Stimulated activated CD8-positive, alpha-beta memory T cell treated with anti-CD3 and anti-CD28 coated beads, Interleukin-15, amount 100 ng/mL, for 4 hours (primary cell): Measurements from ENCODE around the gene KRTAP5-5.
A peak's percentile ranks its signal among the peaks of the same experiment; 100 is the strongest.
"Not testable (repeated sequence)": the region's sequence is repeated elsewhere in the genome, so short reads cannot be mapped to it uniquely, and the experiment has no call there.

Experiments
- DNase-seq, 2 donors: peaks; one replicate each; pipeline ENCODE4 v3.0.0-alpha.2; 2020; ENCODE audit warnings: low read depth in 2 of 2

KRTAP5-5 gene

DNA sequence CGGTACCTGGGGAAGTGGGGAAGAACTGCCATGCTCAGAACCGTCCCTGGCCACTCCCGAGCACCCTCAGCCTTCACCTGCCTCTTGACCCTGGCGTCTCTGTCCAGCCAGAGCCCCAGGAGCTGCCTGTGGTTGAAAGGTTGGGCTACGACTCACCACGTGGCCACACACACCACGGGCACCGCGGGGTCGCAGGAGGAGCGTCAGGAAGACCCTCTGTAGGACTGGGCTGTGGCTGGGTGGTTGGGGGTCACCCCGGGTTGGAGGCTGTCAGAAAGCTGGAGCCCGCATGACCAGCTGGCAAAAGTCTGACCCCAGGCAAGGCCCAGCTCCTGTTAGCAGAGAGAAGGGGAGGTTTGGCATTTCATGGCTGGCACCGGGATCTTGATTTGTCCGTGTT is 11.5 kb downstream of the KRTAP5-5 start:
- no peak for DNase-seq

DNA sequence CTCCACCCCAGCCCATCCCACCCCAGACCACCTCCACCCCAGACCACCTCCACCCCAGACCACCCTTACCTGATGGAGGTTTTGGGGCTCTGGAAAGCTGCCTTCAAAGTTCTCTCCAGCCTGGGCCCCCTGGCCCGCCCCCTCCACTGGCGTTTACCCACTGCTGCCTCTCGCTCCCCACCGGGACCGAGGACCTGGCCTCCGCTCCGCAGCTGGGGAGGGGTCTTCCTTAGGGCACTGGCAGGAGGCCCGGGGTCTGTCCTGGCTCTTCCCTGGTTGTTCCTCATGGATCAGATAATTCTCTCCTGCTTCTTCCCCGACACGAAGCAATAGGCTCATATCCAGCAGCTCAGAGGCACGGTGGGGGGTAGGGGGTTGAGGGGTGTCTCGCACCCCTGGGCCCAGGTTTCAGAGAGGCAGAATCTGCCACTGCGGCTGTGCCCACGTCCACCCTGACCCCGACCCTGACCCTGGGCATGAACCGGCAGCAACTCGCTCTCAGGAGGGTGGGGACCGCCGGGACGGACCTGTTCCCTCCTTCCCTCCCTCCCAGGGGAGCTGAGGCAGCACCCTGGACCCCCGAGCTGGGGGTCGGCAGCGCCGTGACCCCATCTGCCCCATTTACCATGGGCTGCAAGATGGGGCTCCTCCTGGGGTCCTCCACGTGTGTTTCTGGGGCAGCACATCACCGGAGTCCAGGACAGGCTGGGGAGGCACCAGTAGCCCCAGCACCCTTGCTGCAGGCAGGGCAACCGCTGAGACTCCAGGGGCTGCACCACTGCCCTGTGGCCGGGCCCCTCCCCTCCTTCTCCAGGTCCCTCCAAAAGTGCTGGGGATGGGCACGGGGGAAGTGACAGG is 12.9 kb downstream of the KRTAP5-5 start:
- no peak for DNase-seq

DNA sequence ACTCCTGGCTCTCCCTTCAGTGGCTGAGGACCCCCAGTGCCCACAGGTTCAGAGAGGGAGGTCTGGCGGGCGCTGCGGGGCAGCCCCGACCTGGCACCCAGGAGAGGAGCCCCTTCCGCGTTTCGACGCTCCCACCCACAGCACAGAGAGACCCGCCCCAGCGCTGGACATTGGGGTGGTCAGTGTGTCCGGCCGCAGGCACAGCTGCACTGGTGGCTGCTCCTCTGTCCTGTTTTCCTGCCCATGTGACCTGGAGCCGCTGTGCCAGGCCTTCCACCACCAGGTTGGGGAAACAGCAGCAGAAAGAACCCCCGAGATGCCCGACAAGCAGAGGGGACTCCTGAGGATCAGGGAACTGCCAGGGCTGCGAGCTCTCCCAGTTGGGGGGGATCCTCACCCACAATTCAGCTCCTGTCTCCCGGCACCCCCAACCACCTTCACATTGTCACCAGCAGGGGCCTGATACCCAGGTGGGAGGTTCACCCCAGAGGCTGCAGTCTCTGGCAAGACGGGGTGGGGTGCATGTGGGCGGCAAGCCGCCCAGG is 13.6 kb downstream of the KRTAP5-5 start:
- no peak for DNase-seq

DNA sequence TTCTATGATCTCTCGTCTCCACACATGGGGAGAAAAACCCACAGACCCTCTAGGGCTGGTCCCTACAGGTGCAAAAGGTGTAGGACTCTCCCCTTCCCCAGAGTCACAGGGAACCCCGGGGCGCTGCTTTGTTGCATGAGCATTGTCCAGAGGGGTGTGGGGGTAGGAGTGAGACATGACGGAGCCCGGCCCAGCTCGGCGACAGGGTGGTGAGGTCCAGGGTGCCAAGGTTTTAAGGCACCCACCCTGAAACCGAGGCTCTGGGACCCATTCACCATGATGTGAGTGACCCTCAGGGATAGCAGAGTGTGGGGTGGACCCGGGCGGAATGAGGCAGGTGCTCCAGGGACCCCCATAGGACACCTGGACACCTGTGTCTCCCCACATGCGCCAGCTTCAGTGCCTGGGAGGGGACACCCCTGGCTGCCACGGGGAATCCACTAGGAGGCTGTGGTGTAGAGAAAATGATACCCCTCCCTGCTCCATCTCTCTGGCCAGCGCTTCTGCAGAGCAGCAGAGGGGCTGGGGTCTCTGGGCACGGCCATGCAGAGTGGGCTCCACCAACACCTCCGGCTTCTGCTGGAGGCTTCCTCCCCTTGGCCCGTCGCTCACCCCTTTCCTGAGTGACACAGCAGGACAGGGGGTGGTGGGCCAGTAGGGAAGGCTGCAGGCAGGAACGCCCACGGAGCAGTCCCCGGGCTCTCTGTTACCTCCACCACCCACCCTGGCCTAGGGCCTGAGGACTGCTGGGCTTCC is 15.2 kb downstream of the KRTAP5-5 start:
- DNase-seq, result no peak

DNA sequence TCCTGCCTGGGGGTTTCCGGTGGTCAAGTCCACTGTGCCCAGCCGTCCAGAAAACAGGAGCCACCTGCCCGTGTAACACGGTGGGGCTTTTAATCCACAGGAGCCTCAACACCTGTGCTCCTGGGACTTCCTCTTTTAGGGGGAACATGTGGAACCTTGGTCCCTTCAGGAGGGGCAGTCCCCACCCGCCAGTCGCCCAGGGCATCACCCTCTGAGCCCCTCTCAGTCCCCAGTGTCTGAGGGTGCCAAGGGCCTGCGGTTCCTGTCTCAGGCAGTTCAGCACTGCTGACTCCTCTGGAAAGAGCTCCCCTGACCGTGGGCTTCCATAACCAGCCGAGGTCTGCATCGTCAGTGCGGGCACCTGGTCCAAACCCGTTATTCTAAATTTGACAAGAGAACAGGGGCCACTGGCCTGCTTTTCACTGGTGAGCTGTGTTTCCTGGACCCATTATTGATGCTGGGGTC is 15.8 kb downstream of the KRTAP5-5 start:
- no peak for DNase-seq

DNA sequence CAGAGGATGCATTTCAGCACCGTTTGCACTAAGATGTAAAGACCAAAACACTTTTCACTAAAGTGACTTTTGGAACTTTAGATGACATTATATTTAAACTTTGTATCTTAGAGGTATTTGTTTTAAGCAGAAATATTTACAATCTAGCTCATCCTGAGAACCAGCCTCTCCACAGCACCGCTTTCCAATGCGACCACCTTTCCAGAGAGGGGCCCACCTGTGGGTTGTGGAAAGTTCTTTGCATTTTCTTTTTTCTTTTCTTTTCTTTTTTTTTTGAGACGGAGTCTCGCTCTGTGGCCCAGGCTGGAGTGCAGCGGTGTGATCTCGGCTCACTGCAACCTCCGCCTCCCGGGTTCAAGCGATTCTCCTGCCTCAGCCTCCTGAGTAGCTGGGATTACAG is 17.0 kb downstream of the KRTAP5-5 start:
- DNase-seq, result not testable (repeated sequence)

DNA sequence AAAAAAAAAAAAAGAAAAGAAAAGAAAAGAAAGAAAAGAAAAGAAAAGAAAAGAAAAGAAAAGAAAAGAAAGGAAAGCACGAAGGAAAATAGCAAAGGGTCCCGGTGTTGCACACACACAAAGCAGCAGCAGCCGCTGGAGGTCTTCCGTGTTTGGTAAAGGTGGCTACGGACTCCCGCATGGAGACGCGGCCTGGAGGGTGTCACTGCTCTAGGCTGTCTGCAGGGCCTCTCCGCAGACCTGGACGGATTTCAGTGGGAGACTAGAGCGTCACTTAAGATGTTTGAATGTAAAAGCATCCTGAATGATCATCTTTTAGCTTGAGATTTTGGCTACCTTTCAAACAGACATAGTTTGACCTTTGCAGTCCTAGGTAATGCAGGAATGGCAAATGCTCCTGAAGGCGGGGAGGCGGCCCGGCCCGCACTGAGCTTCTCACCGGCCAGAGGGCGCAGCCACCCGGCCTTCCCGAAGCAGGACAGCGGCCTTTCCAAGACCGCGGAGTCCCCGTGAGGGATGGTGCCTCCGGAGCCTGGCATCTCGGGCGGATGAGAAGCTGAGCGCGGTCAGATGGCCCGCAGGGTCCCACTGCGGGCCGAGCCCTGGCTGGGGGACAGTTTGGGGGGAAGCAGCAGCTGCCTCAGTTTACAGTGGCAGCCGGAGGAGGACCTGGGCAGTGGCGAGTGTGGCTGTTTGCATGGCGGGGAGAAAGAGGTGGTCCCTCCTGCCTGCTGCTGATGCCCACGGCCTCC is 18.5 kb downstream of the KRTAP5-5 start:
- no peak for DNase-seq

DNA sequence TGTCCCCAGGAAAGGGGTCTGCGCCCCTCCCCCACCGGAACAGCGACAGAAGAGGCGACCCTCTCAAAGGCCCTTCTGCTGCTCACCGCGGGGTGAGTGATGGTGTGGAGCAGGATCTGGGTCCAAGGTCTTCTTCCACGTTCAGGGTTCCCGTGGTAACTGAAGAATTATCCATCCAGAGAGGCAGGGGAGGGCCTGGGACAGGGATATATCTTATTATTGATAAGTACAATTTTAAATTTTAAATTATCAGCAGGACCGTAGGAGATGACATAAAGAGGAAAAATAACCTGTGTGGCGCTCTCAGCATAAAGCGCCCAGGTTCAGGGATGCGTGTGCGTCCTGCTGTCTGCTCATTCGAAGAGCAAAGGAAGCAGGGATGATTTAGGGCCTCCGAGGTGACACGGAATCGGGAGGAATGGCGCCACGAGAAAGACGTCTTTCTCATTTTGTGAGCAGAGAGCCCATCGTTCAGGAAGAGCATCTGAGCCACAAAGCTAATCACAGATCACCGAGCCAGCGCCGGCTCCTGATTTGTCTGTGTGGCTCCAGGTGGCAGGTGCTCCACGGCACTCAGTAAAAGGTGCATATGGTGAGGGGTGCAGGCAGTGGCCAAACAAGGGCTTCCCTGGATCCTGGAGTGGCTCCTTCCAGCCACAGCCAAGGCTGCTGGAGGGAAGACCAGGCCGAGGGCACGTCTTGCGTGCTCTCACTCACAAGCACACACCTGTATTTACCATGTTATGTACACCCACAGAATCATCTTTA is 19.3 kb downstream of the KRTAP5-5 start:
- no peak for DNase-seq

DNA sequence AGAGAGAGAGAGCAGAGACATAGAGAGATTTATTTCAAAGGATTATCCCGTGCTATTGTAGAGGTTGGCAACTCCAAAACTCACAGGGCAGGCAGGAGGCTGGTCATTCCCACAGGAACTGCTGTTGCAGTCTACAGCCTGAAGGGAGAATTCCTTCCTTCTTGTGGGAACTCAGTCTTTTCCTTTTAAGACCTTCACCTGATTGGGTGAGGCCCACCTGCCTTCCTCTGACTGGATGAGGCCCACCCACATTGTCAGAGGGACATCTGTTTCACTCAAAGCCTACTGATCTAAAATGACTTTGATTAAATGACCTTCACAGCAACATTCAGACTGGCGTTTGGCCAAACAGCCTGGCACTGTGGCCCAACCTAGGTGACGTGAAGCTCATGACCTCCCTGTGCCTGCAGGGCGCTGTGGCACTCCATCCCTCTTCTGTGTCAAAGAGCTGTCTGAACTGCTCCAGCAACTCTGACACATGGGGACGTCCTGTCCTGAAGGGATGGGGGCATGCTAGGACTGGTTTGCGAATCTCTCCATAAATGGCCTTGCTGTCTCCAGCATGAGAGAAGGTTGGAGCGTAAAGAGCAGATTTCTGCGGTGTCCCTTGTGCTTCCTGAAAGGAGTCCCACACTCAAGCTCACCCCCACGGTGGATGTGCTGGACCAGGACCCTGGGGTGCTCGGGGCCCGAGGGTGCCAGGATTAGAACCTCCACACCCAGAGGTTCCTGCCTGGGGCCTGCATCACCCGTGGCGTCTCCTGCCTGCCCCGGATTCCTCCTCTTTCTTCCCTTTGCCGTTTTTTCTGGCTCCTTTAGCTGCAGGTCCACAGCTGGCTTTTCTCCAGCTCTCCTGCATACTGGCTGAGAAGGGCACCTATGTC is 20.7 kb downstream of the KRTAP5-5 start:
- DNase-seq, result no peak

DNA sequence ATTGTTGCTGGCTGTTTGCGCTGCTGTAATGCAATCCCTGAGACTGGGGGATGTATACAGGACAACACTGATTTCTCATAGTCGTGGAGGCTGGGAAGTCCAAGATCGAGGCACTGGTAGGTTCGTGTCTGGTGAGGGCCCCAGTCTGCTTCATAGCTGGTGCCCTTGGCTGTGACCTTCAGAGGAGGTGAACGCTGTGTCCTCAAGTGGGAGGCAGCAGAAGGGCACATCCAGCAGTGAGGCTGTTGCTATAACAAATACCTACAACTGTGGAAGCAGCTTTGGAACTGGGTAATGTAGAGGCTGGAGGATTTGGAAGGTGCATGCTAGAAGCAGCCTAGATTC is 21.3 kb downstream of the KRTAP5-5 start:
- no peak for DNase-seq

DNA sequence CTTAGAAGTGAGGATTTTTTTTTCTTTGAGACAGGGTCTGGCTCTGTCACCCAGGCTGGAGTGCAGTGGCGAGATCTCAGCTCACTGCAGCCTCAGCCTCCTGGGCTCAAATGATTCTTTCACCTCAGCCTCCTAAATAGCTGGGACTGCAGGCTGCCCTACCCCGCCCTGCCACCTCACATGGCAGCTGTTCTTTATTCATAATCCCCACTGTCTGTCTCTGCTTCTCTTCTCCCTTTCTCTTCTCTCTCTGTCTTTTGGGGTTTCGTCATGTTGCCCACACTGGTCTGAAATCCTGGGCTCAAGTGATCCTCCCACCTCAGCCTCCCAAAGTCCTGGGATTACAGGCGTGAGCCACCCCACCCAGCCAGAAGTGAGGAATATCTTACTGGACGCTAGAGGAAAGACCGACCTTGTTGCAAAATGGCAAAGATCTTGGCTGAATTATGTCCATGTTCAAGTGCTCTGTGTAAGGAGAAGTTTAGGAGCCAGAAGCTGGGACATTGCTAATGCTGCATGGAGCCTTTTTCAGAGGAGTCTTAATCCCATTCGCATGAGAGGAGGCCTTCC is 21.9 kb downstream of the KRTAP5-5 start:
- DNase-seq, result no peak

DNA sequence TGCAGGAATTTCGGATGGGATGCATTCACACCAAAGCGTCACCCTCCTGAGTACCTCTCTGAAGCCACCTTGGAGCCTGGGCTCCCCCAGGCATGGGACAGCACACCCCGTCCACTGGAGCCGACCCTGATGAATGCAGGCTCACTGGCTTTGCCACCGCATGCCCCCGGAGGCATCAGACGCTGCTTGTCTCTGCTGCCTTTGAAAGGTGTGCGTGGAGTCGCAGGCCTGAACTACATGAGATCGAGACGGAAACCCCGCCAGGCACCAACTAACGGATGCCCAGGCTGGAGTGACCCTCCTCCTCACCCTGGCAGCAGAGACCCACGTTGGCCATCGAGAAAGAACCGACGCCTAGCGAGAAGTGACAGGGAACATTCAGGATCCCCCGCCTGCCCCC is 22.5 kb downstream of the KRTAP5-5 start:
- no peak for DNase-seq

DNA sequence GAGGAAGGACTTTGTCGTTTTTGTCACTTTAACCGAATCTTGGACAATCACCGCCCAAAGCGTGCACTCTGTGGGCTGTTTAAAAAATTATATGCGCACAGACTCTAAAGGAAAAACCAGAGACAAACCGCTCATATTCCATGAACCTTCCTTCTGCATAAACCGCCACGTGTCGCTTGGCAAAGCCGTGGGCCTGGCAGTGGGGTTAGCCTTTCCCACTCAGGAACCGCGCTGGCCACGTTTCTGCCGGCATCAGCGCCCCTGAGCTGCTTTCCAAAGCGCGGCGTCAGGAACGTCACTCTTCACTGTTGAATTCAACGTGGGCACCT is 22.8 kb downstream of the KRTAP5-5 start:
- DNase-seq, result no peak

DNA sequence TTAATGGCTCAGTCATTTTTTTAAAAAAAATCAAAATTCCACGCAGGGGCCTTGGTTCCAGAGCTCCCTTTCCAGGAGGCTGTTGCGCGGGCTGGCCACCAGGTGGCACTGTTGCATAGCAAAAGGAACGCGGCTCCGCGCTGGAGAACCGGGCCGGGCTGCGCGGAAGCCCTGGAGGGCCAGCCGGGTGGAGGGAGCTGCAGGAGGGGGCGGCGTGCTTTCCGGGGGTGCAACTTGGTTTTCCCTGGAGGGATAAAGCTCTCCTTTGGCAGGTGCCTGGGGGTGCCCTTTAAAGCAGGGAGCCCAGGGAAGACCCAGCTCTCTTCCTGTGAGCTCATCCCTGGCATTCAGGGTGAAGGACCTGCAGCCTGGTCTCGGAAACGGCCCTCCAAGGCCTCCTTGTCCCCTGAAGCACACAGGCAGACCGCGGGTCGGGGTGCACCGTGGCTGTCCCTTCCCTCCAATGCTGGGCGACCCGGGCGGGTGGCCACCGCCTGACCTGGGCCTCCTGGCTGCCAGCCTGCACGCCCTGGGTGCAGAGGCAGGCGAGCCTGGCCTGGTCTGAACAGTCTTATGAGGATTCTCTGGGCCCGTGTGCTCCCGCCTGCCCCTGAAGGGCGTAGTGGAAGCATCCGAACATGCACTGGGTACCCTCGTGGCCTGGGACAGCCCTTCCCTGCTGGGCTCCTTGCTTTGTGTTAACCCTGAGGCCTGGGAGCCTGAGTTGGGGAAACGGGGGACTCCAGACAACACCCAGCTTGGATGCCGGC is 23.4 kb downstream of the KRTAP5-5 start:
- peak; percentile 34 to 57 for DNase-seq

DNA sequence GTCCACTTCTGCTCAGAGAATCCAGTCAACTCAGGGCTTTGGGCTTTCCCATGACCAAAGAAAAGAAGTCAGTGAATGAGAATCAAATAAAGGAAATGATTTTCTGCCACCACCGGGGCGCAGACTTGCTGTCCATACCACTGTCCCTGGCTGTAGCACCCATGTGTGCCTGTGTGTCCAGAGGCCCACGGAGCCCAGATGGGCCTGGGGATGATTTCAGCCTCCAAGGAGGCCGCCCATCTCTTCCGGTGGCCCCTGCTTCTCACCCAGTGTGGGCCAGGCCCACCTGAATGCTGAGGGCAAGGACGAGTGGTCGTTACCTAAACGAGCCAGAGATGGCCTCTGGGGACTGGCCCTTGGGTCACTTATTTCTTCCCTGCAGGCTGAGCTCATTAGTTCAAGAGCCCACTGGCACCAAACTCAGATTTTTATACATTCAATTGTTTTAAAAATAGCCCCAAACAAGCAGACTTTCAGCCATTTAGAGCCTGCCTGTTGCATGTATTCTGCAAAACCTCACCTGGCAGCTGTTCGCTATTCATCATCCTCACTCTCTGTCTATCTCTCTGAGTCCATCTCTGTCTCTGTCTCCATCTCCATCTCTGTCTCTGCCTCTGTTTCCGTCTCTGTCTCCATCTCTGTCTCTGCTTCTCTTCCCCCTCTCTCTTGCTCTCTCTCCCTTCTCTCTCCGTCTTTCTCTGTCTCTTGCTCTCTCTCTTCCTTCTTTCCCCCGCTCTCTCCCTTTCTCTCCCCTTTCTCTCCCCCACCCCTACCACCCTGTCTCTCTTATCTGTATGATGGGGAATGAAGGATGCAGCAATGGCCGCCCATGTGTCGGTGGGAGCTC is 24.2 kb downstream of the KRTAP5-5 start:
- no peak for DNase-seq

DNA sequence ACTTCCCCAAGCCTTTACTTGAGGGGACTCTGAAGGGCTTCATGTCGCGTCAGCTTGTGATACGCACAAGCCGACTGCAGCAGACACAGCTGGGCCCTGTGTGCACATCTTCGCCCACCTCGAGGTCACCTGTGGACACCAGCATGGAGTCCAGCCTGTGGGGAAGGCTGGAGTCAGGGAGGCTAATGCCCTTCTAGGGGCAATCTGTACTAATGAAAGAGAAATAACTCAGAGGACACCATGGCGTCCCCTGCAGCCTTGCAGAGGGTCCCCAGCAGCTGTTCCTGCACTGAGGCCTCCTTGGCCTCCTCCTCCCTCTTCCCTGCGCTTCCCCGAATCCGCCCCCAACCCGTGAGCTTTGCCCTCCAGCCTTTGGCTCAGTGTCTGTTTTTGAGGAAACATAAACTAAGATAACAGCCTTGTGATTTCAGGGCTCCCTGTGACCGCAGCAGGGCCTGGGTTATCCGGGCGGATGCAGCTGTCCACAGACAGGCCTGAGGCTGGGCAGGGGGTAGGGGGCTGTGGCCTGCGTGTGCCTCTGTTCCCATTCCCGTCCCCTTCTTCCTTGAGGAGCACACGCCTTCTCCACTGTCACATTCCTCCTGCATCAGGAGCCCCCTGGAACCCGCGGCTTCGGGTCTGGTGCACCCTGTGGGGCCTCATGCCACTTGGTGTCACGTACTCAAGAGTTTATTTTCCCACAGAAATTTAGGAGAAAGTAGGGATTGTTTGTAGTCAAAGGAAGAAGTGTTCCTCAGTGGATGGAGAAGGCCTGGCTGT is 25.0 kb downstream of the KRTAP5-5 start:
- DNase-seq, result no peak

DNA sequence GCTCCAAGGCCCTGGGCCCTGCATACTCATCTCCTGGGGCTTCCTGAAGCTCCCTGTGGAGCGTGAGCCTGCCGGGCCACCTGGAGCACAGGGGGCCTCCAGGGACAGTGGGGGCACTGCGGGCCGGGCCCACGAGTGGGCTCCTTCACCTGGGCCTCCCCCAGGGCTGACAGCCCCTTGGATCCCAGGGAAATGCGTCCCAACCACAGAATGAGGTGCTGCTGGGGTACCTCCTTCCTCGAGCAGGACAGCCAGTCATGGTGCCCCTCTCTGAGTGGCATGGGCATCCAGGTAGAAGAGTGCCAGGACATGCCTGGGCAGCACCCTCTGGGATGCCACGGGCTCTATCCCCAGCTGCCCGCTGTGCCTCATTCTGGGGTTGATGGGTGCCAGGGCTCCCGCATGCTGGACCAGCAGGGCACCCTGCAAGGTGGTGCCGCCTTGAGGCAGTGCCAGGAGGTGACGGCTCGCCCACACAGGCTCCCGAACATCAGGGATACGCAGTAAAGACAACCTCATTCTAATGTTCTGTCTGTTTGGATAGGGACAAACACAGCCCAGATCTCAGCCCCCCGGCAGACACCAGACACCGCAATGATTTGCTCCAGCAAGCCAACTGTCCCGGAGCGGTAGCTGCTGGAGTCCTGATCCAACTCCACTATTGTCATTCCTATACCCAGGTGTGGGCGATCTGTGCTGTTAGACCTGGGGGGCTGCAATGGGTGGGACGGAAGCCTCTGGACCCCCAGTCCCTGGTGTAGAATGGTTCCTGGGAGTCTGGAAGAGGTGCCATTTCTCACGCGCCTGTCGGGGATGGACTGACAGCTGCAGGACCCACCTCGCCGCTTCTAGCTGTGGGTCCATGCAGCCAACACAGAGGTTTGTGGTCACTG is 25.8 kb downstream of the KRTAP5-5 start:
- no peak for DNase-seq
